GM21528 (cell line): ENCODE data around the gene ENG.

Experiments
- ATAC-seq: cut with Tn5 transposase; IDR thresholded peaks from one replicate; pipeline ENCODE4 v1.9.1; 2021; ENCODE audit warnings: mild to moderate bottlenecking, moderate library complexity; ENCODE audit not compliant: unreplicated experiment, low FRiP score

Gene ENG

DNA sequence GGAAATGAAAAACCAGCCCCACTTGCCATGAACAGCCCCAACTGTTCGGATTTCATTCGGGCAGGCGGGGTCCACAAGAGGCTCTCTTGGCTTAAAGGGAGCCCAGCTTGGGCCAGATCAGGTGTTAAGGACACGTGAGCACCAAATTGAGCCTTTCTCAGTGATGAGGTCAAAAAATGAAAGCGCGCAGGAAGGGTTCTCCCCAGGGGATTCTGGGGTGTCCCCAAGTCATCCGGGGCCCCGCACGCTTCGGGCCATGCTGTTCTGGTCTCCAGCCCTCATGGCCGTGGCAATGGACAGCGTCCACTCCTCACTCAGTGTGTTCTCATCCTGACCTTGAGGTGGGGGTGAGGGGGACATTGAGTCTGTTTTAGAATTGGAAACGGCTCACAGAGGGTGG lies 12.1 kb upstream of the ENG start:
- no peak for ATAC-seq

DNA sequence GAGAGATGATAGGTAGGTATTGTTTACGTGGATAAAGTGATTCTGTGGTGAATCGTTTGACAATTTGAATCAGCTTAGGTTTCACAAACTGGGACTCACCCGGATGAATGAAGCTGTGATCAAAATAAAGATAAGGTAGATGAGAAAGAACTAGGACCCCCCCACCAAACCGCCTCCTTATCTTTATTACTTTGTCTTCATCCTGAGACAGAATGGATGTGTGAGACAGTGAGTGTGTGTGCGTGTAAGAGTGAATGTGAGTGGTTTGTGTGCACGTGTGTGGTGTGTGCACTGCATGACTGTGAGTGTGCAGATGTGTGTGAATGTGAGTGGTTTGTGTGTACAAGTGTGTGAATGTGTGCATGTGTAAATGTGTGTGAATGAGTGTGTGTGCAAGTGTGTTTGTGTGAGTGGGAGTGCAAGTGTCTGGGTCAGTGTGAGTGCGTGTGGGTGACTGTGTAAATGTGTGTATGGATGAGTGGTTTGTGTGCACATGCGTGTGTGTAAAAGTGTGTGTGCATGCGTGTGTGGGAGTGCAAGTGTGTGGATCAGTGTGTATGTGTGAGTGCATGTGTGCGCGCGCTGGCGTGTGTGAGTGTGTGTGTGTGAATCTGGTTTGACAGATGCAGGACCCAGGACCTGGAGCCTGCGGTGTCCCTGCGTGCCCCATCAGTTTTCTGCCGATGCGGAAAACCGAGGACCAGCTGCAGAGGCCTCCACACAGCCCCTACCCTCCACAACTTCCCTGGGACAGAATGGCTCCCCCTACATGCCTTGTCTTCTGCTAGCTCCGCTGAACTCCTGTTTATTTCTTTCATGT lies 11.4 kb upstream of the ENG start:
- ATAC-seq, result no peak

DNA sequence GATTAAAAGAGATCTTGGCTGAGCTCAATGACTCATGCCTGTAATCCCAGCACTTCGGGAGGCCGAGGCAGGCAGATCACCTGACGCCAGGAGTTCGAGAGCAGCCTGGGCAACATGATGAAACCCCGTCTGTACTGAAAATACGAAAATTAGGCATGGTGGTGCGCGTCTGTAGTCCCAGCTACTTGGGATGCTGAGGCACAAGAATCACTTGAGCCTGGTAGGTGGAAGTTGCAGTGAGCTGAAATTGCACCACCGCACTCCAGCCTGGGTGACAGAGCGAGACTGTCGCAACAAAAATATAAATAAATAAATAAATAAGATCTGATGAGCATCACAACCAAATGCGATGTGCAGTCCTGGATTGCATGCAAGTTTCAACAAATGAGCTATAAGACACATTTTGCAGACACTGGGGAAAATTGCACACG lies 8.7 kb upstream of the ENG start:
- no peak for ATAC-seq

DNA sequence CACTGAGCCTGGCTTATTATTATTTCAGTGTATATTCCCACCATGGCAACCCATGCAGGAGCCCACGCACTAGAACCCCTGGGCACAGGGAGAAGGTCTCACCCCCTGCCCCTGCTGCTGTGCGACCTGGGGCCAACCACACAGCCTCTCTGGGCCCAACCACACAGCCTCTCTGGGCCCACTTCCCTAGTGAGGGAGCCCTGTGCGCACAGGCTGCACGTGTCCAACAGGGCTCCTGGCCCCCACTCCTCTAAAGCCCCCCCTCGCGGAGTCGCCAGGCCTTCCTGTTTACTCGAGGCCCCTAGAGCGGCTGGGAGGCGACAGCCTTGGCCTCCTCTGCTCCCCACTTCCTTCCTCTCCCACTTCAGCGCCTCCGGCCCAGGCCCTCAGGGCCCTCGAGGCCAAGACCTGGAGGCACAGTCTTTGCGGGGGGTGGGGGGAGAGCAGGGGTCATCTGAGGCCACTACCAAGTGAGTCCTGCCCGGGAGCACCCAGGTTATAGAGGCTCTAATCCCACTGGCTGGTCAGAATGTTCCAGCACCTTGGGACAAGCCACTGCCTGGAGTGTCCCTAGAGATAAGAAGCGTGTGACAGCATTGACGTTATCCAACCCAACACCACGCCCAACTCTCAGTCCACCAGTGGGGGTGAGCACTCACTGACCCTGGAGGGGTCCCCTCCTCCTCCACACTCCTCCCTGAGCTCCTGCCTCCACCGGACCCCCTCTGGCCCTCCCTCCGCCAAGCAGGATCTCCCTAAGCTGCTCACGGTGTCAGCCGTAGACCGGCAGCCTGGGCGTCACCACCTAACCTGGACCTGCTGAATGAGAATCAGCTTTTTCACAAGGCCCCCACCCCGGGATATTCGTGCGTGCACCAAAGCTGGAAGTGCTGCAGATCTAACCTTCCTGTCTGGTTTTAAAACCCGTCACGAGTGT lies 7.9 kb upstream of the ENG start:
- ATAC-seq, result no peak

DNA sequence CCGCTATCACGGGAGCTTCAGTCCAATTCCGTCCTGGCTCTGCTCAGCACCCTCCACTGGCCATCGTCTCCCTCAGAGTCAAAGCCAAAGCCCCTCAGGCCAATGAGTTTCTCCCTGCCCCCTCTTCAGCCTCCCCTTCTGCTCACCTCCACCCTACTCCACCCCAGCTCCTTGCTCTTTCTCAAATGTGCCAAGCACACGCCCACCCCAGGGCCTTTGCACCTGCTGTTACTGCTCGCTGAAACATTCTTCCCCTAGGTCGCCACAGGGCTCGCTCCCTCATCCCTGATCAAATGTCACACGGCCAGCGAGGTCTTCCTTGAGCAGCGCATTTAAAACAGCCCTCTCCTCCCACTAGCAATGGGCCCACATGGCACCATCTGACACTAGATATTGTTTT lies 6.3 kb upstream of the ENG start:
- ATAC-seq, result no peak

DNA sequence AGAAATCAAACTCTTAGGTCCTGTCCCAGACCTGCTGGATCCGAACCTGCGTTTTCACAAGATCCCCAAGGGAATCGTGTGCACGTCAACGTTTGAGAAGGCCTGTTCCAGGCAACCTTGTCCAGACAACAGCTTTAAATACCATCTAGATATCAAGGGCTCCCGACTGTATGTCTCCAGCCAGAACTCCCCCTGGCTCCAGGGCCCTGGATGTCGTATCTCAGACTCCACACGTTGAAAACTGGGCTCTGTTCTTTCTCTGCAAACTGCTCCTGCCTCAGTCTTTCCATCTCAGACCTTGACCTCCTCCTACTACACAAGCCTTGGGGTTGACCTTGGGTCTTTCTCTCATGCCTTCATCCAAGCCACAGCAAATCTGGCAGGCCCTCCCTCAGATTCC lies 5.8 kb upstream of the ENG start:
- no peak for ATAC-seq

DNA sequence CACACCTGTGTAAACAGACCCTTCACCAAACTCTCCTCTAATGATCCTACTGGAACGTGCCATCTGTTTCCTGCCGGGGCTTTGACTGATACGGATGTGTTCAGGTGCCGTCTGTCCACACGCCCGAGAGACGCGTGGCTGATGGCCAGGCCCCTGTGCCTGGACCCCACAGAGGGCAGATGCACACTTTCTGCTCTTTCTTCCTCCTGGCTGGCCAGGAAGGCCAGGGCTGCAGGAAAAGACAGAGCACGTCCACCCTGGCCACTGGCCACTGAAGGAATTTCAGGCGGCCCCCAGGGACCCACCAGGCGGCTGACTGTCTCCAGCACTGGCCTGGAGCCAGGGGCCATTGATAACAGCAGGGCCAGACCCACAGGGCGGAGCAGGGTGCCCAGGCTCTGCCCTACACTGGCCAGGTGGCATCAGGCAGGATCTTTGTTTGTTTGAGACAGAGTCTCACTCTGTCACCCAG lies 3.6 kb upstream of the ENG start:
- ATAC-seq, result no peak

DNA sequence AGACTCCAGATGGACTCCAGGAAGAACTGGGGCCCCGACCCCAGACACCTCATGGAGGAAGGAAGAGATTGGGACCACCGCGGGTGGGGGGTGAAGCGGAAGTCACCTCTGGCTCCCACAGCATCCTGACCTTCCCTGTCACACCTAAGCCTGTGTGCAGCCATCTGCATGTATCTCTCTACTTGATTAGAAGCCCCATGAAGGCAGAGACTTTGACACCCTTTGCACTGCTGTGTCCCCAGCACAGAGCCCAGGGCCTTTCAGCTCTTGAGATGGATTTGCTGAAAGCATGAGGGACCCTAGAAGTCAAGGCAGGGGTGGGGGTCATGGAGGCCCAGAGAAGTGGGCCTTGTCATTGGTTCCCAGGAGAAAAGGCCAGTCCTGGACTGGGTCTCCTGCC lies 2.8 kb upstream of the ENG start:
- ATAC-seq, result no peak

DNA sequence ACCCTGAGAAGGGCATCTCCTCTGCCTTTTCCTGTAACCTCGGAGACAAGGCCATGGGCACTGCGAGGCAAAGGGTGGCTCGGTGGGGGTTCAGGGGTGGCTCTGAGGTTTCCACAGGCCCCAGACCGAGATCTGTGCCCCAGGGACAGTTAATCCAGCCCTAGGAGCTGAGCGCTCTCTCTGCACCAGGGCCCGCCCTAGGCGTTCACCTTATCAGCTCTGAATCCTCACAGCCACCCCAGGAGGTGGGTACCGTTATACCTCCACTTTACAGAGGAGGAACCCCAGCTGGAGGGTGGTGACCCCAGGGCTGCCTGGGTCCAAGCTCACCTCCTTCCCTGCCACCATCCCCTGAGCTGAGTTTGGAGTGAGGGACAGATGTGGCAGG lies 2.3 kb upstream of the ENG start:
- ATAC-seq, result no peak

DNA sequence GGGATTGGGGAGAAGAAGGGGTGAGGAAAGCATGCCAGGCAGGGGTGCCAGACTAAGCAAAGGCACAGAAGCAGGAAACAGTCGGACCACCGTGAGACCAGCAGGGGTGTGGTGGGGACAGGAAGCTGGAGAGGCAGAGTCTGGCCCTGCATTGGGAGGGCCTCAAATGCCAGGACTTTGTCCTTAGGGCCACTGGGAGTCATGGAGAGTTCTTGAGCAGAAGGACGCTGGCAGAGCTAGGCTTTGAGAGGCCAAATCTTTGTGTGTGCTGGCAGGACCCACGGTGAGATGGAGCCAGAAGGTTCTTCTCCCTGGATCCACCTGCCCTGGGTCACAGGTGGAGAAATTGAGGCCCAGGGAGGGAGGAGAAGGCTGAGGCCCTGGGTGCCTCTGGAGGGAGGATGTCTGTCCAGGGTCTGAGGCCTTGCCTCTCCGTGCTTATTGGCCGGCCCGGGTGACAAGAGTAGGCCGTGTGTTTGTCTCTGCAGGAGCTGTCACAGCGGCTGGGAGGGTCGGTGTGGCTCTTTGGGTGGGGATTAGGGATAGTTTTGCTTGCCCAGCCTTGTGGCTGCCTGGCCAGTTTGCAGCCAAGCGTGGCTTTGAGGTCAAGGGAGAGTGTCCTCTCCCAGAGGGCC lies 1.8 kb upstream of the ENG start:
- no peak for ATAC-seq

DNA sequence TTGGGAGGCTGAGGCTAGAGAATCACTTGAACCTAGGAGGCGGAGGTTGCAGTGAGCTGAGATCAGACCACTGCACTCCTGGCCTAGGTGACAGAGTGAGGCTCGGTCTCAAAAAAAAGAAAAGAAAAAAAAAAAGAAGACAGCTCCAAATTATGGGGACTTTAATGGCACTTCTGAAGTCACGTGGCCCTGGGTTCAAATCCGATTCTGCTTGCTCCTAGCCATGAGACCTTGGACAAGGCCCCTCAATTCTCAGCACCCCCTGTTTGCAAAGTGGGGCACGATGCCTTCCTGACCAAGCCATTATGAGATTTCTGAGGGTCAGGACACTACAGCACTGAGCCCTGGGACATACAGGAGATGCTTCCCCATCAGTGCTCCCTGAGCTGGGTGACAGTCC lies 1.1 kb upstream of the ENG start:
- no peak for ATAC-seq

DNA sequence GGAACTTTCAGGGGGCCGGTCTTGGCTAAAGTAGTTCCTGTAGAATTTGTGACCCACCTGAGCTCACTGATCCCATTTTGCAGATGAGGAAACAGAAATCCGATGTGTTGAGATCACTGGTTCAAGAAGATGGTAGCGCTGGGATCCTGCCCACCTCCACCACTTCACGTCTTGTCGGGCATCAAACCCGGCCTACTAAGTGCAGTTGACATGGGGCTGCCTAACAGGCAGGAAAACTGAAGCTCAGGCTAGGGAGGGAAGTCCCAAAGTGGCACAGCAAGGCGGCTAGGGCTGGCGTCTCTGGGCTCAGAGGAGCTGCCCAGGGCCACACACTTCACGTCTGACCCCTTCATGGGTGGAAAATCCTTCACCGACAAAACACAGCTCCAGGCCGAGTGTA lies 502 bp upstream of the ENG start:
- no peak for ATAC-seq

DNA sequence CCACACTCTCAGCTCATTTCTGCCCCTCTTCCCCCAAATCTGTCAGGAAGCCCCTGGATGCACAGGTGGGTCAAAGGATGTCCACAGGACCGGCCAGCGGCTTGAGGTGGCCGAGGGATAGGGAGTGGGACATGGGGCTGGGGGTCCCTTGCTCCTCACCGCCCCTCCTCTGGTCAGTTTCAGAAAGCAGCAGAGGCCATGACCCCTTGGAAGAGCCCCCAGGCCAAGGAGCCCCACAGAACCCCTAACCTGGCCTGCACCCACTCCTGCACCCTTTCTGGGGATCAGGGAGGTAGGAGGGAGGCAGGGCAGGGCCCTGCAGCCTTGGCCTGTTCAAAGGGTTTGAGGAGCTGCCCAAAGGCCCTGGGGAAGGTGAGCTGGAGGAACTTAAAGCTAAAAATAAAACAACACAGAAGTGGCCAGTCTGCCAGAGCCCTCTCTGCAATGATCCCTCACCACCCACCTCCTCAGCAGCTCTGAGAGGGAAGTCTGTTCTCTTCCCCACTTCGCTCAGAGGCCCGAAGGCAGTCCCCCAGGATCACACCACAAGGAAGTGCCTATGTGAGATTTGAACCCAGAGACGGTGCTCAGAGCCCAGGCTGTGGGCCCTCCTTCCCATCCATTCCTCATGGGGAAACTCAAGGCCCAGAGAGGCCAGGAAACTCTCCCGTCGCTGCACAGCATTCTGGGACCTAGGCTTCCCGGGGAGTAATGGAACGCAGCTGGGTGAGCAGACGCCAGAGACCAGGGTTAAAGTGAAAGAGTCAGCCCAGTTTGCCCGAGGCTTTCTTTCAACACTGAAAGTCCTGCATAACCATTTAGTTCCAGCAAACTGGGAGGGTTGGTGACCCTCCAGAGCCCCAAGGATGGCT lies 910 bp downstream of the ENG start:
- no peak for ATAC-seq

DNA sequence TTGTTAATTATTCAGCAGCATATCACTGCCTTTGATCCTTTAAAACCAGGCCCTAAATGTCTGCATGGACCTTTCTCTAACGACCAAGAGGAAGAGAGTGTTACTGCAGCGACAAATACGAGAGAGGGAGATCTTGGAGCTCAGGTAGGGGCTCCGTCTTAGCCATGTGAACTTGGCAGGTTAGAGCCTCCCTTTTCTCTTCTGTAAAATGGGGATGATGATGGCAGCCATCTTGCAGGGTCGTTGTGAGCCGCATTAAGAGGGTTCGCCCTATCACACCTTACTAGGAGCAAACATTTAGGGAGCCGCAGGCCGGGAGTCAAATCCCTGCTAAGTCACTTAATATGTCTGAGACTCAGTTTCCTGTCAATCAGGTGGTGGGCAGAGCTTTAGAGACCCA lies 1.6 kb downstream of the ENG start:
- ATAC-seq, result no peak

DNA sequence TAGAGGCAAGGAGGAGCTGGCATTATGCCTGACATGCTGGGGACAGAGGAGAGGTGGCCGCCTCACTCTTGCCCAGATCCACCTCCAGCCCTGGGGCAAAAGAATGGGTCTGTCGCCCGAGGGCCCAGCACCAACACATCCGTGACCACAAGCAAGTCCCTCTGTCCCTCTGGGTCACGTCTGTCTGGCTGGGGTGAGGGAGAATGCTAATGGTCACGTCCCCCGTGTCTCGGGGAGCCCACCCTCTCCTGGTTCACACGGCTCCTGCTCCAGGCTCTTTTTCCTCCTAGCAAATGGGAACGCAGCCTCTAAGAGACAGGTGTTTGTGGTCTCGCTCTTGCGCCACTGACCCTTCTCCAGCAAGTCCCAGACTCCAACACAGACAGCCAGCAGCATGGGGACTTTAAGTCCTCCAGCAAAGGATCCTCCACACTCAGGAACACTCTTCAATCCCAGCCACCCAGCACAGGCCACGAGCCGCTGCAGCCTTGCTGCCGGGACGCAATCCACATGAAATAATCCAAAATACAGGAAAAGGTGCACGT lies 4.1 kb downstream of the ENG start:
- ATAC-seq, result no peak

DNA sequence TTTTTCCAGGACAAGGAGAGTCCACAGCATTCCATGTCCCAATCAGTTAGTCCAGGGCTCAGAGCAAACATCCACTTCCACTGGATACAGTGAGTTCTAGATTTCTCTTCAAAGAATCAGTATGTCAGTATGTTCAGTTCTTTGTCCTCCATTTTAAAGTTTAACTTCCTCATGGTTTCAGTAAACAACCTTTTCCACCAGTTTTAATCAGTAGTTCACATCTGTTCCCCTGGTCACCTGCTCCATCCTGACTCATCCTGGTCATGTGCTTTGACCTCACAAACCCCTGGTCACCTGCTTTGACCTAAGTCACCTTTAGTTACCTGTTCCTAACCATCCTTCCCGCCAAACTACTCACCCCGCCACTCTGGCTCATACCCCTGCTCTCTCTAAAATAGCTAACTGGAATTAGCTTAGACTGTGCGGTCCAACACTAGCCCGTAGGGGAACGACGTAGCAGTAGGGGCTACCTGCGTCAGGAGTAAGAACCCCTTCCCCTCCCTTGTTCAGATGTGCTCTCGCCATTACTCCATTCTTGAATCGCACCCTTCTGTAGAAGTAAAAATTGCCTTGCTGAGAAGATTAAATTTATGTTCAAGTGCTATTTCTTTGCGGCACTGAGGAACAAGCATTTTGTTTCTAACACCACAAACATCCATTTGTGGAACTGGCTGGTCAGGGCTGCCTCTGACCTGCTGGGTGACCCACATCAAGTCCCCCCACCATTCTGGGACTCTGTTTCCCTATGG lies 5.5 kb downstream of the ENG start:
- no peak for ATAC-seq

DNA sequence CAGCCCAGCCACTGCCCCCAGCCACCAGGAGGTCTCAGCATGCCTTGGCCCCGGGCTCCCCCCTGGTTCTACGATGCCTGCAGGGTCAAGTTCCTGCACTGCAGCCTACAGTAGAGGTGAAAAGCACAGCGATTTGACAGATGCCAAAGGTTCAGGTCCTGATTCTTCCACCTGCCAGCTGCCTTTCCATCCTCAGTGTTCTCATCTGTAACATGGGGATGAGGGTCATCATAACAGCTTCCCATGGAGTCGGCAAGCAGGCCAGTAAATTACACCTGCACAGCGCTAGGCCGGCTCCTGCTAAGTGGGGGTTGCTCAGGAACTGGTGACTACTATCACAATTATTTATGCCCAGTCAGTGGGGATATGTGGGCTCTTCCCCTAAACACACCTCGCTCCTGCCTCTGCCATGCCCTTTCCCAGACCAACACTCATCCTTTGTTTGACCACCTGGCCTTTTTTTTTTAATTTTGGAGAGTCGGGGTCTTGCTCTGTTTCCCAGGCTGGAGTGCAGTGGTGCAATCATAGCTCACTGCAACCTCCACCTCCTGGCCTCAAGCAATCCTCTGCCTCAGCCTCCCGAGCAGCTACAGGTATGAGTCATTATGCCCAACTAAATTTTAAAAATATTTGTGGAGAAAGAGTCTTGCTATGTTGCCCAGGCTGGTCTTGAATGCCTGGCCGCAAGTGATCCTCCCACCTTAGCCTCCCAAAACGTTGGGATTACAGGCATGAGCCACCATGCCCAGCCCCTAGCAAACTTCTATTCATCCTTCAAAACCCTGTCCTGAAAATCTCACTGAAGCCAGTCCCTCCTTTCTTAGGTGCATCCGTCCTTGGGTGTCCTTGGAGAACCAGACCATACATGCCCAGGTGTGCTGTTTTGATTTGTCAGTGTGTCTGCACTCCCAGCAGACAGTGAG lies 6.4 kb downstream of the ENG start:
- ATAC-seq, result no peak

DNA sequence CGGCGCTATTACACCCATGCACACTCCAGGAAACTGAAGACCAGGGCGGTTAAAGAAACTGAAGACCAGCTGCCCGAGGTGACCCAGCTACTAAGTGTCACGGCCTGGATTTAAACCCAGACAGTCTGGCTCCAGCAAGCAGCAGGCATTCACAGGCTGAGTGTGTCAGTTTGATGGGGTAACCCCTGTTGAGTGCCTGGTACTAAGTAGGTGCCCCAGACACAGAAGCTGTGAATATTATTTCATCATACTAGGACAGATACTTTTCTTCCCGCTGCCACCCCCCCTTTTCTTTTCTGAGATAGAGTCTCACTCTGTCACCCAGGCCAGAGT lies 7.3 kb downstream of the ENG start:
- ATAC-seq, result no peak
